NCI-H460 (cell line): ENCODE results near the gene IBA57. TPM values are rescaled to one million over a fixed set of nuclear protein-coding genes. Genes with fewer than 3 reads are reported as not detected.
"Not testable (repeated sequence)": the region's sequence is repeated elsewhere in the genome, so short reads cannot be mapped to it uniquely, and the experiment has no call there.

Experiments used
- DNase-seq: peaks from one replicate; pipeline ENCODE4 v3.0.0-alpha.2; 2016; ENCODE audit warnings: low read depth; ENCODE audit errors: extremely low read depth
- small RNA-seq, 2 experiments: library from RNA; depleted of rRNA; stranded (forward); fragments of <200 nt; gene quantifications; one replicate each; pipeline ENCODE3, GENCODE V24; 2014
- total RNA-seq: library from RNA; depleted of rRNA; stranded (reverse); fragments of >200 nt; shearing (Covaris generic); gene quantifications from 2 replicates; pipeline ENCODE4 v1.2.3, GENCODE V29; 2014; rRNA removed

Gene IBA57
- total RNA-seq, 1 experiment from 2014 or later = 3.7 TPM

DNA sequence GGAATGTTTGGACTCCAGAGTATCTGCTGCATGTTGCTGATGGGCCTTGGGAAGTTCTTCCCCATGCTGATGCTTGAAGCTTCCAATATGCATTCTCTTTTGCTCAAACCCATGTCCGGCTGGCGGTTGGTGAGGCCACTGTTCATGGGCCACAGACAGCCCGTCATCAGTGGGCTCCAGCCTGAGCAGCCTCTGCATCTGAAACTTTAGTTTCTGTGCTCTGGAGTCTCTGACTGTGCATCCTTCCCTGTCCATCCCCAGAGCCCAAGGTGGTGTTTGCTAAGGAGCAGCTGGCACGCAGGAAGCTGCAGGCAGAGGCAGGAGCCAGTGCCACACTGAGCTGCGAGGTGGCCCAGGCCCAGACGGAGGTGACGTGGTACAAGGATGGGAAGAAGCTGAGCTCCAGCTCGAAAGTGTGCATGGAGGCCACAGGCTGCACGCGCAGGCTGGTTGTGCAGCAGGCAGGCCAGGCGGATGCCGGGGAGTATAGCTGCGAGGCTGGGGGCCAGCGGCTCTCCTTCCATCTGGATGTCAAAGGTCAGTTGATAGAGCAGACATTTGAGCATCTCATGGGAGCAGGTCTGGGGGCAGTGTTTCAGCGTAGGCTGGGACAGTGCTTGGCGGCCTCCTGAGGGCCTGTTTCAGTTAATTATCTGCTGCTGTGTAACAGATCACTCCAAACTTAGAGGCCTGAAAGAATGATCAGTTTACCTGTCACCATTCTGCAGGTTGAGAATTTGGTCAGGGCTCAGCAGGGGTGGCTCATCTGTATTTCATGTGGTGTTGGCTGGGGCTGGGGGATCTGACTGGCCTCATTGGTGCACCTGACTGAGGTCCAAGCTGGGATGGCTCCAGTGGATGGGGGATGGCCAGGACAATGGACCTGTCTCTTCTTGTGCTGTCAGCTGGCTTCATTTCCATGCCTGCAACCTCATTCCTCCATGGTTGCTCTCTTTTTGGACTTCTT lies 58.9 kb downstream of the IBA57 start:
- no peak for DNase-seq

GRCh38 chr1:228225165-228225710 lies 59.6 kb downstream of the IBA57 start:
- no peak for DNase-seq

- DNase-seq = no peak
Measured at GRCh38 chr1:228225740-228226139, 60.1 kb downstream of the IBA57 start.

DNA sequence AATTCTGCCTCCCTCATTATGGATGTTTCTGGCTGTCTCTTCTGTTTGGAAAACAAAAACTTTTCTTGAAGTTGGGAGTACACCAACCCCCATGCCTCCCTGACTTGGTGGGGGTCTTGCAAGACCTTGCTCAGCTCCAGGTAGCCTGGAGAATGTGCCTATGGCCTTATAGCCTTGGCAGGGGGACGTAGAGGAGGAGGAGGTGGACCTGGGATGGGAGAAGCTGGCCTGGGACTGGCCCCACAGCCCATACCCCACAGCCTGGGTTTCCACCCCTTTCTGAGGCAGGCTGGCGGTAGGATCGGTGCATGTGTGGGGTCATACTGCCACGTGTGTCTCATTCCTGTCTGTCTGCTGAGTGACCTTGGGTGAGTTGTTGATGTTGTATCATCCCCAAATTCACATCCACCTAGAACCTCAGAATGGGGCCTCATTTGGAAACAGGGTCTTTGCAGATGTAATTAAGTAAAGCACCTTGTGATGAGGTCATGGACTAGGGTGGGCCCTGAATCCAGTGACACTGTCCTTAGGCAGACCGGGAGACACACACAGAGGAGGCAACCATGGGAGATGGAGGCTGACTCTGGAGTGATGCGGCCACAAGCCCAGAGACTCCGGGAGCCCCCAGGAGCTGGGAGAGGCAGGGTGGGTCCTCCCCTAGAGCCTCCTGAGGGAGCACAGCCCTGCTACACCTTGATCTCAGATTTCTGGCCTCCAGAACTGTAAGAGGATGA lies 60.7 kb downstream of the IBA57 start:
- DNase-seq = no peak

GRCh38 chr1:228226956-228227791 lies 61.6 kb downstream of the IBA57 start:
- DNase-seq = no peak

DNA sequence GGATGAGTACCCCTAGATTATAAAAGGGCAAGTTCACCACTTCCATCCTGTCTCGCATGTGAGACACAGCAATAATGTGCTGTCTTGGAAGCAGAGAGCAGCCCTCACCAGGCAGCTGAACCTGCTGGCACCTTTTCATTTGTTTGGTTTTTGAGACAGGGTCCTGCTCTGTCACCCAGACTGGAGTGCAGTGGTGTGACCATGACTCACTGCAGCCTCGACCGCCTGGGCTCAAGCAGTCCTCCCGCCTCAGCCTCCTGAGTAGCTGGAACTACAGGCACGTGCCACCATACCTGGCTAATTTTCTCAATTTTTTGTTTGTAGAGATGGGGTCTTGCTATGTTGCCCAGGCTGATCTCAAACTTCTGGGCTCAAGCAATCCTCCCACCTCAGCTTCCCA lies 62.5 kb downstream of the IBA57 start:
- DNase-seq = not testable (repeated sequence)

DNA sequence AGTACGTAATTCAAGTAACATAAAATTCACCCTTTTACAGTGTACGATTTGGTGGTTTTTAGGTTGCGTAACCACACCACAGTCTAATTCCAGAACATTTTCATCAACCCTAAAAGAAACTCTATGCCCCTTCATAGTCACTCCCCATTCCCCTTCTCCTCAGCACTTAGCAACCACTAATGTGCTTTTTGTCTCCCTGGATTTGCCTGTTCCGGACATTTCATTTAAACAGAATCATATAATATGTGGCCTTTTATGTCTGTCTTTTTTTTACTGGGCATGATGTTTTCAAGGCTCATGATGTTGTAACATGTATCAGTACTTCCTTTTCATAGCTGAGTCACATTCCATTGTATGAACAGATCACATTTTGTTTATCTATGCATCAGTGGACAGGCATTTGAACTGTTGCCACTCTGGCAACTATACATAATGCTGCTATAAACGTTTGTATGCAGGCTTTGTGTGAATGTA lies 63.0 kb downstream of the IBA57 start:
- no peak for DNase-seq

- no peak for DNase-seq
Measured at GRCh38 chr1:228231189-228231588, 65.6 kb downstream of the IBA57 start.

Small RNA genes within 50 kb of the gene (small RNA-seq; reads per million reads assigned to genes)
- gene AL359510.1 = 0 reads per million in 2 experiments

Other genes with a start within 250 kb of the IBA57 start
- 0.06 and 0.10 TPM in 2 replicates for gene WNT9A, start 217.9 kb upstream of the IBA57 start, total RNA-seq
- not detected in 2 replicates for gene WNT3A, start 158.8 kb upstream of the IBA57 start, total RNA-seq
- gene ARF1, start 83.1 kb upstream of the IBA57 start, total RNA-seq = 318 and 373 TPM in 2 replicates
- 22.1 and 23.8 TPM in 2 replicates for gene C1orf35, start 62.5 kb upstream of the IBA57 start, total RNA-seq
- 71.2 and 91.6 TPM in 2 replicates for gene MRPL55, start 56.5 kb upstream of the IBA57 start, total RNA-seq
- 169 and 195 TPM in 2 replicates for gene GUK1, start 25.5 kb upstream of the IBA57 start, total RNA-seq
- gene GJC2, start 15.9 kb upstream of the IBA57 start, total RNA-seq = 0.52 and 0.72 TPM in 2 replicates
- 14.3 and 19.0 TPM in 2 replicates for gene OBSCN, start 42.2 kb downstream of the IBA57 start, total RNA-seq
- gene TRIM11, start 241.0 kb downstream of the IBA57 start, total RNA-seq = 30.2 and 33.7 TPM in 2 replicates